Measurements from ENCODE around the gene OR6C3.
"Not testable (repeated sequence)": the region's sequence is repeated elsewhere in the genome, so short reads cannot be mapped to it uniquely, and the experiment has no call there.

The OR6C3 gene

DNA sequence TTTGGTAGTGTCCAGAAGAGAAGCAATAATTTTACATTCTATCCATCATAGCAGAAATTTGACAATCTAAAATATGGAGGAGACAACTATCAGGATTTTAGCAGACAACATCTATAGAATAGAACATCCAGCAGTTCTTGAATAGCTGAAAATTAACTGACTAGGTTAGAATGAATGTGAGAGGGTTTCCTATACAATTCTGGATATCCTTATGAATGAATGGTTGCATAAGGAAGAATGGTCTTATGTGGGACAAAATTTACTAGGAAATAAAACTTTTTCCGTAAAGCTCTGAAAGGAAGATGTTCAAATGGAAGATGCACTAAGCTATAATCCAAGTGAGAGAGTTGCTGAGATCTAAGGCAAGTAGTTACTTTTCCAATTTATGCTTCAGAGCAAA lies at the start of gene OR6C3:
Gene OR6C3, plus strand, starts transcription at position 301 of the 400 bp plus-strand sequence. CDS start 955 bp downstream, outside the sequence.
- no peak for DNase-seq (ENCODE audit: low read depth, low spot score)

DNA sequence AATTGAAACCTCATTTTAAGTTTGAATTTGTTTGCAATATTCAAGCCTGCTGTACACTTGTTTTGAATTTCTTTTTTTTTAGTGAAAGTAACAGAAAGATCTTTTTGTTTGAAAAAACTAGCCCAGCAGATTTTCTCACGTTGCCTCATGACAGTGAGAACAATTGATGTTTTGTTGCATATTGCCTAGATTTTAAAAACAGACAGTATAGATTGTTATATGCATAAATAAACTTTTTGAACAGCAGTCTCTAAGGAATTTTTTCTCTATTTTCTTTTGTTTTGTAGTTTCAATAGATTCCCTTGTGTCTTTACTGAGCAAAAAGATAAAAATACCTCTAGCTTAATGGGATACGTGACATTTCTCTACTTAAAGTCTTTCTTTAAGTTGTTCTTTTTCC lies 49.6 kb upstream of the OR6C3 start:
- no peak for DNase-seq (ENCODE audit: low read depth, low spot score)

- DNase-seq (ENCODE audit: low read depth, low spot score), result no peak
Observed at GRCh38 chr12:55289999-55290398, 40.5 kb upstream of the OR6C3 start.

GRCh38 chr12:55296469-55296868 lies 34.1 kb upstream of the OR6C3 start, which contains the start of gene OR6C6:
Gene OR6C6, minus strand, starts transcription at chr12:55296569. Its CDS starts 1,337 bp downstream, at chr12:55295232.
- no peak for DNase-seq (ENCODE audit: low read depth, low spot score)

DNA sequence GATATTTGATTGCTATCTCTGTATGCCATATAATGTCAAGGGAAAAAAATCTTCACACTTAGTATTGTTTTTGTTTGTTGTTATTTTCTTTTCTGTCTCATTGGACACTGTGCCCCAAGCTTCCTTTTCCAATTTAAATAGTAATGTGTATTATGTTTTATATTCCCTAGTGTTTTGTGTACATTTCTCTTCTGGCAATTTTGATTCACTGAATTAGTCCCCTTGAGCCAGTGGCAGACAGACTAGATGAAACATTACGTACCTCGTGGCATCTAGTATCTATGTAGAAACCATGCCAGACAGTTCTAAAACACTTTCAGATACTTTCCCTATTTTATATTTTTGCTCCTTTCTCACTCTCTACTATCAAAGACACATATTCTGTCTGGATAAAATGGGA lies 16.5 kb upstream of the OR6C3 start, which contains the start of gene OR6C1:
Gene OR6C1, plus strand, starts transcription at position 301 of the 400 bp plus-strand sequence. CDS start 6,257 bp downstream, outside the sequence.
- DNase-seq (ENCODE audit: low read depth, low spot score), result no peak

DNA sequence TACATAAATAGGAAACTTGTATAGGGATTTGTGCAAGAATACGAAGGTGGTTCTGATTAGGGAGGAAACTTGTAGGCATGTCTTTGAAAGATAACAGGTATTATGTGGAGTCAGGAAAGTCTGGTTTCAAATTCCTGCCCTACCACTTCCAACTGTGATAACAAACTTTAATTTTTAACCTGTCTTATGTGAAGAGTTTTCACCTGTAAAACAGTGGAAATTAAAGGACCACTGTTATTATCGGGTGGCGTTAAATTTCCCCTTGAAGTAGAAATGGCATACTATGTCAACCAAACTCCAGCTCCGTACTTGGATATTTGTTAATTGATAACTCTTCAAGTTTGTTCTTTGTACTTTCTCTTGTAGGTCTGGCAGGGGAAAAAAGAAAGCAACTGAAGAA lies 10.3 kb upstream of the OR6C3 start:
- DNase-seq (ENCODE audit: low read depth, low spot score), result no peak

GRCh38 chr12:55325801-55326200 lies 4.7 kb upstream of the OR6C3 start:
- not testable (repeated sequence) for DNase-seq (ENCODE audit: low read depth, low spot score)

DNA sequence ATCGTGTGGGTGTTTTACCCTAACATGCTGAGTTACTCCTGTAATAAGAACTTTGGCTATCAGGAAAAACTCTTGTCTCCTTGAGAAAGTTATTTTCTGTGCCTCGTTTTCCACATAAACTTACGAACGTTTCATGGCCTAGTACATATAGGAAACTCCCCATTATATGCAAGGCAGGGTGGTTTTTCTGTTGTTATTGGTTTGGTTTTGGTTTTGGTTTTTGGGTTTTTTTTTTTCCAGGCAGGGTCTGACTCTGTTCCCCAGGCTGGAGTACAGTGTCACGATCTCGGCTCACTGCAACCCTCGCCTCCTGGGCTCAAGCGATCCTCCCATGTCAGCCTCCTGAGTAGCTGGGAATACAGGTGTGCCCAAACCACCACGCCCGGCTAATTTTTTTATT lies 5.5 kb downstream of the OR6C3 start:
- no peak for DNase-seq (ENCODE audit: low read depth, low spot score)

- not testable (repeated sequence) for DNase-seq (ENCODE audit: low read depth, low spot score)
Observed at GRCh38 chr12:55355338-55355737, 24.8 kb downstream of the OR6C3 start.

DNA sequence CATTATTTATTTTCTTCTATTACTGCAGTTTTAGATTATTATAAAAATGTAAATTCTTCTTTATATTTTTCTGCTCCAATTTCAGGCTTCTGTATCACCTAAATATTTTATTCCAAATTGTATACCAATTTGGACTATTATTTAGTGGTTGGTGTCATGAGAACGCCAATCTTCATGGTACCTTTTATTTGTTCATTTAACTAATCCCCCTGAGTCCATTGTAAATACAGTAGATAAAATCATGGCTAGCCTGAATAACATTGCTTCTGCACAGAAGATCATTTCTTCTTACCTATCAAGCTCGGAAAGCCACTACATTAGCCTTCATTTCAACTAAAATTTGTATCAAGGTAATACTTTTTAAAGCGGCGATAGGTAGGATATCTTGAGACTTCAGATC lies 32.1 kb downstream of the OR6C3 start, which contains the start of gene OR6C75:
Gene OR6C75, plus strand, starts transcription at position 301 of the 400 bp plus-strand sequence. CDS start 2,136 bp downstream, outside the sequence.
- DNase-seq (ENCODE audit: low read depth, low spot score), result no peak

DNA sequence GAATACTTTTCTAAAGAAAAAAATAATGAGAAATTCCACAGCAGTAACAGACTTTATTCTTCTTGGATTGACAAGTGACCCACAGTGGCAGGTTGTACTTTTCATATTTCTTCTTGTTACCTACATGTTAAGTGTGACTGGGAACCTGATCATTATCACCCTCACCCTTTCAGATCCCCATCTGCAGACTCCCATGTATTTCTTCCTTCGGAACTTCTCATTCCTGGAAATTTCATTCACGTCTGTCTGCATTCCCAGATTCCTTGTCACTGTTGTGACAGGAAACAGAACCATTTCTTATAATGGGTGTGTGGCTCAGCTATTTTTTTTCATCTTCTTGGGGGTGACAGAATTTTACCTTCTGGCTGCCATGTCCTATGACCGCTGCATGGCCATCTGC lies 34.5 kb downstream of the OR6C3 start:
- no peak for DNase-seq (ENCODE audit: low read depth, low spot score)

GRCh38 chr12:55372521-55372920 lies 42.0 kb downstream of the OR6C3 start:
- no peak for DNase-seq (ENCODE audit: low read depth, low spot score)

Measured in iPS DF 19.7 (cell line).